ENCODE data around the gene FNDC3B.

DNA sequence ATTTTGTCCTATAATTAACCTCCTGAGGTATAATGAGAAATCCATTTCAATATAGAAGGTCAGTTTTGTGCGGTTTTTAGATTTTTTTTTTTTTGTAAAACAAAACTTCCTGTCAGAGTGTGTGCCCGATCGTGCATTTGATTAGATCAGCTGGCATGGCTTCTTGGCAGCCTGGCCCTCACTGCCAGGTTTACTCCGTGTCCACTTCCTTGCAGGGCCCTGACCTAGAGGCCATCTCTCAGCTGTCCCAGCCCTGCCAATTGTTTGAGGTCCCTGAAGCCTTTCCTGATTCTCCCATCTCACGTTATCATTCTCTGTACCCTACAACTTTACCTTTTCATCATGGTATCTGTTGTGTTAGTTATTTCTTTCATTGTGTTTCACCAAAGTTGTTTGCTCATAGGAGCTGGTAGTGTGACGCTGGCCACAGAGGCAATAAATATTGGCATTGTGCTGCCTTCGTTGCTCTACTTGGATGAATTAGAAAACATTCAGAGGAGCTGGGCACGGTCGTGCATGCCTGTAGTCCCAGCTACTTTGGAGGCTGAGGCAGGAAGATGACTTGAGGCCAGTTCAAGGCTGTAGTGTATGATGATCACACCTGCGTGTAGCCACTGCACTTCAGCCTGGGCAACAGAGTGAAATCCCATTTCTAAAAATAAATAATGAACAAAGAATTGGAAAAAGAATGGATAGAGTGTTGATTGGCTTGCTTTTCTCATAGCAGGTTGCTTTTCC lies 206.9 kb downstream of the FNDC3B start:
- TF ChIP-seq POLR2A (IDR thresholded peaks at IDR 0.05) (no peak), POLR2AphosphoS5 (IDR thresholded peaks at IDR 0.05) (peak in 2 of 3 donors; percentile 65 to 66)
